Bronchial epithelial cell (primary cell): ENCODE results near the gene FOXD1. TPM values are rescaled to one million over a fixed set of nuclear protein-coding genes. Genes with fewer than 3 reads are reported as not detected.

ENCODE experiments used
- DNase-seq: peaks from one replicate; pipeline ENCODE4 v3.0.0-alpha.2; 2010; ENCODE audit warnings: low read depth
- FAIRE-seq: peaks from 2 replicates; lab custom pipeline; 2011; peaks lifted over from hg19 to GRCh38; lab: Jason Lieb, UNC
- H3K27me3 ChIP-seq: 2 replicates; pipeline ENCODE4 v1.5.1; 2011; ENCODE audit warnings: low read length; ENCODE audit not compliant: control insufficient read depth, insufficient read depth
- H3K36me3 ChIP-seq: 2 replicates; pipeline ENCODE4 v1.5.1; 2011; ENCODE audit warnings: low read length; ENCODE audit not compliant: control insufficient read depth, insufficient read depth
- H3K4me3 ChIP-seq: 2 replicates; pipeline ENCODE4 v1.5.1; 2011; ENCODE audit warnings: mild to moderate bottlenecking, low read depth, low read length, control low read depth
- CTCF ChIP-seq: IDR thresholded peaks from 2 replicates; pipeline ENCODE4 v1.5.1; 2011; ENCODE audit warnings: mild to moderate bottlenecking, moderate library complexity, low read length, control low read depth, inconsistent platforms; ENCODE audit not compliant: insufficient read depth, severe bottlenecking
- total RNA-seq: library from RNA; depleted of rRNA; stranded (reverse); fragments of >200 nt; gene quantifications from 2 replicates; pipeline ENCODE4 v1.2.1, GENCODE V29; 2014

The FOXD1 gene
- total RNA-seq, 1 donor from 2014 or later: 3.4 TPM

GRCh38 chr5:73444499-73445438 lies 3.8 kb downstream of the FOXD1 start:
- H3K27me3 ChIP-seq: peaks cover 60% of the 10 kb centered on the region

GRCh38 chr5:73443829-73444498 lies 4.6 kb downstream of the FOXD1 start:
- Histone ChIP-seq H3K4me3 (no peak overlapping the region), H3K36me3 (no peaks in the 10 kb centered on the region), H3K27me3 (peaks cover 58% of the 10 kb centered on the region)
- DNase-seq (no peak), FAIRE-seq (no peak)
- no peak for TF ChIP-seq CTCF

More at GRCh38 chr5:73444499-73445438, 3.8 kb downstream of the FOXD1 start:
- no peak overlapping the region for H3K4me3 ChIP-seq
- no peak for FAIRE-seq
- no peak for DNase-seq
- H3K36me3 ChIP-seq: no peaks in the 10 kb centered on the region
- TF ChIP-seq CTCF: no peak

GRCh38 chr5:73442996-73443627 lies 5.5 kb downstream of the FOXD1 start:
- H3K4me3 ChIP-seq: no peak overlapping the region
- DNase-seq (no peak), FAIRE-seq (no peak)
- no peak for TF ChIP-seq CTCF
- H3K36me3 ChIP-seq: no peaks in the 10 kb centered on the region
- peaks cover 62% of the 10 kb centered on the region for H3K27me3 ChIP-seq

- Histone ChIP-seq H3K4me3 (no peak overlapping the region), H3K27me3 (peaks cover 67% of the 10 kb centered on the region), H3K36me3 (no peaks in the 10 kb centered on the region)
- DNase-seq: no peak
- no peak for TF ChIP-seq CTCF
- FAIRE-seq: peak; percentile 86
Observed at GRCh38 chr5:73442231-73442811, 6.3 kb downstream of the FOXD1 start.

GRCh38 chr5:73441378-73441777 lies 7.2 kb downstream of the FOXD1 start:
- Histone ChIP-seq H3K4me3 (no peak overlapping the region), H3K36me3 (no peaks in the 10 kb centered on the region), H3K27me3 (peaks cover 70% of the 10 kb centered on the region)
- TF ChIP-seq CTCF: no peak
- FAIRE-seq: no peak
- DNase-seq: no peak
